OCI-LY3 (cell line): ENCODE data around the gene GAL3ST1.
"Not testable (repeated sequence)": the region's sequence is repeated elsewhere in the genome, so short reads cannot be mapped to it uniquely, and the experiment has no call there.

ENCODE experiments used
- H2AFZ ChIP-seq: fragments of 200-600, 300-600 bp; shearing (Covaris generic); 2 replicates; pipeline ENCODE4 v1.6.0; 2014; ENCODE audit warnings: antibody characterized with exemption, low read depth, low read length
- H3K27ac ChIP-seq: fragments of 200-600, 300-600 bp; sonication (generic); 2 replicates; pipeline ENCODE4 v1.5.1; 2014; ENCODE audit warnings: mild to moderate bottlenecking, low read length, moderate library complexity, mixed read lengths
- H3K27me3 ChIP-seq: fragments of 200-600, 300-600 bp; sonication (generic); 2 replicates; pipeline ENCODE4 v1.6.1; 2014; ENCODE audit warnings: low read depth, low read length, mixed read lengths
- H3K36me3 ChIP-seq: fragments of 200-600, 300-600 bp; sonication (generic); replicated peaks from 2 replicates; pipeline ENCODE3; 2014; ENCODE audit warnings: low read depth, low read length, mixed read lengths
- H3K4me1 ChIP-seq: fragments of 300-600, 200-600 bp; sonication (generic); 2 replicates; pipeline ENCODE4 v1.6.1; 2014; ENCODE audit warnings: low read length, mixed read lengths
- H3K4me2 ChIP-seq: fragments of 200-600, 300-600 bp; sonication (generic); 2 replicates; pipeline ENCODE4 v1.6.1; 2014; ENCODE audit warnings: low read length, mixed read lengths
- H3K4me3 ChIP-seq: fragments of 300-600, 200-600 bp; sonication (generic); 2 replicates; pipeline ENCODE4 v1.5.1; 2014; ENCODE audit warnings: antibody characterized with exemption, mild to moderate bottlenecking, low read length, moderate library complexity
- H3K79me2 ChIP-seq: fragments of 300-600, 200-600 bp; shearing (Covaris generic); 2 replicates; pipeline ENCODE4 v1.6.1; 2014; ENCODE audit warnings: mild to moderate bottlenecking, low read length, mixed read lengths
- H3K9ac ChIP-seq: fragments of 300-600, 200-600 bp; shearing (Covaris generic); 2 replicates; pipeline ENCODE4 v1.6.0; 2014; ENCODE audit warnings: mild to moderate bottlenecking, low read length, moderate library complexity
- H3K9me3 ChIP-seq: fragments of 200-600, 300-600 bp; shearing (Covaris generic); 2 replicates; pipeline ENCODE4 v1.6.1; 2014; ENCODE audit warnings: low read length, mixed read lengths; ENCODE audit not compliant: insufficient read depth
- H4K20me1 ChIP-seq: fragments of 200-600, 300-600 bp; sonication (generic); 2 replicates; pipeline ENCODE4 v1.6.1; 2016; ENCODE audit warnings: low read length, mixed read lengths; ENCODE audit not compliant: insufficient read depth
- CTCF ChIP-seq: fragments of 200-600, 300-600 bp; sonication (generic); IDR thresholded peaks from 2 replicates; pipeline ENCODE4 v1.5.1; 2014; ENCODE audit warnings: antibody characterized with exemption, low read length, low read depth
- EZH2phosphoT487 ChIP-seq: fragments of 200-600 bp; shearing (Covaris generic); IDR thresholded peaks from 2 replicates; pipeline ENCODE4 v1.6.1; 2018; ENCODE audit warnings: antibody characterized with exemption, mixed run types, low read depth

GAL3ST1 gene

GRCh38 chr22:30547188-30547587 is 27.3 kb downstream of the GAL3ST1 start:
- no peak overlapping the region for H2AFZ ChIP-seq
- no peaks in the 10 kb centered on the region for H3K27me3 ChIP-seq
- H4K20me1 ChIP-seq = no peaks in the 10 kb centered on the region
- no peaks in the 10 kb centered on the region for H3K9me3 ChIP-seq
- H3K27ac ChIP-seq = no peak overlapping the region
- TF ChIP-seq EZH2phosphoT487 (no peak), CTCF (no peak)
- H3K9ac ChIP-seq = no peak overlapping the region
- H3K4me3 ChIP-seq = no peak overlapping the region
- no peaks in the 10 kb centered on the region for H3K4me1 ChIP-seq
- H3K36me3 ChIP-seq = no peaks in the 10 kb centered on the region
- H3K4me2 ChIP-seq = no peak overlapping the region
- no peaks in the 10 kb centered on the region for H3K79me2 ChIP-seq

- H3K27me3 ChIP-seq = no peaks in the 10 kb centered on the region
- TF ChIP-seq CTCF (no peak), EZH2phosphoT487 (no peak)
- no peak within 1 kb of the TSS for H2AFZ ChIP-seq
- H3K9ac ChIP-seq = no peak within 1 kb of the TSS
- H3K36me3 ChIP-seq = no peaks in the 10 kb centered on the region
- H3K4me1 ChIP-seq = no peaks in the 10 kb centered on the region
- no peak within 1 kb of the TSS for H3K4me2 ChIP-seq
- no peaks in the 10 kb centered on the region for H3K79me2 ChIP-seq
- H3K4me3 ChIP-seq = no peak within 1 kb of the TSS
- no peak within 1 kb of the TSS for H3K27ac ChIP-seq
- no peaks in the 10 kb centered on the region for H3K9me3 ChIP-seq
- H4K20me1 ChIP-seq = no peaks in the 10 kb centered on the region
Measured at GRCh38 chr22:30546616-30547015, 27.8 kb downstream of the GAL3ST1 start, which contains the start of gene SEC14L6. TSS of gene SEC14L6 (minus strand) at chr22:30546741. CDS start at chr22:30546682, 59 bp downstream.

GRCh38 chr22:30542811-30543188 is 31.7 kb downstream of the GAL3ST1 start:
- H2AFZ ChIP-seq = no peak overlapping the region
- no peaks in the 10 kb centered on the region for H3K9me3 ChIP-seq
- no peak overlapping the region for H3K27ac ChIP-seq
- no peaks in the 10 kb centered on the region for H3K36me3 ChIP-seq
- no peak for TF ChIP-seq CTCF
- TF ChIP-seq EZH2phosphoT487 = no peak
- H3K4me2 ChIP-seq = no peak overlapping the region
- no peaks in the 10 kb centered on the region for H3K79me2 ChIP-seq
- H3K4me1 ChIP-seq = no peaks in the 10 kb centered on the region
- no peak overlapping the region for H3K9ac ChIP-seq
- H3K4me3 ChIP-seq = no peak overlapping the region
- H3K27me3 ChIP-seq = no peaks in the 10 kb centered on the region
- no peaks in the 10 kb centered on the region for H4K20me1 ChIP-seq

DNA sequence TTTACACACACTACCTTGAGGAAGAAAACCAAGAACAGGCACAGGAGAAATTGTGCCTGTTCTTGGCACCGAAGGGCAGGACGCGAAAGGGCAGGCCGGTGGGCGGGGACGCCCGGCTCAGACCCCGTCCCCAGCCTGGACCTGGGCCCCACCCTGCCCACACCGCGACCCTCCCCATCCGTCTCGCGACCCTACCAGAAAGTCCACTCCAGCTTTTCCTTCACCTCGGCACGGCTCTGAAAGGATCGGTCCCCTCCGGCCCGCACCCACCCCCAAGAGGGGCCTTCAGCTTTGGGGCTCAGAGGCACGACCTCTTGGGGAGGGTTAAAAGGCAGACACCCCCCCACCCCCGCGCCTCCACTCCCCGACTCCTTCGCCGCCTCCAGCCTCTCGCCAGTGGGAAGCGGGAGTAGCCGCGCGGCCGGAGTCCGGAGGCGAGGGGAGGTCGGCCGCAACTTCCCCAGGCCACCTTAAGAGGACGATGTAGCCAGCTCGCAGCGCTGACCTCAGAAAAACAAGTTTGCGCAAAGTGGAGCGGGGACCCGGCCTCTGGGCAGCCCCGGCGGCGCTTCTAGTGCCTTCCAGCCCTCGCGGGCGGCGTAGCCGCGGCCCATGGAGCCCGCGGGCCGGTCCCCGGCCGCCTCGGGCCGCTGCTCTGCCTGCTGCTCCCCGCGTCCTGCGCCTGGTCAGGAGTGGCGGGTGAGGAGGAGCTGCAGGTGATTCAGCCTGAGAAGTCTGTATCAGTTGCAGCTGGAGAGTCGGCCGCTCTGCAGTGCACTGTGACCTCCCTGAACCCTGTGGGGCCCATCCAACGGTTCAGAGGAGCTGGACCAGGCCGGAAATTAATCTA is 32.3 kb downstream of the GAL3ST1 start:
- Histone ChIP-seq H3K27ac (no peak overlapping the region), H3K27me3 (no peaks in the 10 kb centered on the region), H3K4me3 (no peak overlapping the region), H3K36me3 (no peaks in the 10 kb centered on the region), H4K20me1 (no peaks in the 10 kb centered on the region), H3K4me2 (no peak overlapping the region), H2AFZ (no peak overlapping the region), H3K79me2 (no peaks in the 10 kb centered on the region), H3K9me3 (no peaks in the 10 kb centered on the region), H3K9ac (no peak overlapping the region), H3K4me1 (no peaks in the 10 kb centered on the region)
- TF ChIP-seq EZH2phosphoT487 = no peak
- TF ChIP-seq CTCF = no peak

DNA sequence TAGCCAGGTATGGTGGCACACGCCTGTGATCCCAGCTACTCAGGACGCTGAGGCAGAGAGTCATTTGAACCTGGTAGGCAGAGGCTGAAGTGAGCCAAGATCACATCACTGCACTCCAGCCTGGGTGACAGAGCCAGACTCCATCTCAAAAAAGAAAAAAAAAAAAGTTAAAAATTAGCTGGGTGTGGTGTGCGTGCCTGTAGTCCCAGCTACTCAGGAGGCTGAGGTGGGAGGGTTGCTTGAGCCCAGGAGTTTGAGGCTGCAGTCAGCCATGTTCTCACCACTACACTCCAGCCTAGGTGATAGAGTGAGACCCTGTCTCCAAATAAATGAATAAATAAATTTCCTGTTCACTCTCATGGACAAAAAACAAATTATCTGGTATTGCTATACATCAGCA is 33.0 kb downstream of the GAL3ST1 start:
- not testable (repeated sequence) for H3K9me3 ChIP-seq, H3K79me2 ChIP-seq, H3K4me3 ChIP-seq, H3K36me3 ChIP-seq, H3K9ac ChIP-seq, H3K4me2 ChIP-seq, H3K4me1 ChIP-seq, H3K27ac ChIP-seq, H2AFZ ChIP-seq, H3K27me3 ChIP-seq, H4K20me1 ChIP-seq
